Measurements from ENCODE around the gene CHSY1. TPM values are rescaled to one million over a fixed set of nuclear protein-coding genes. Genes with fewer than 3 reads are reported as not detected.

The CHSY1 gene
- 30.7 TPM for polyA plus RNA-seq (2013, experiment 1 of 2)
- 32.2 TPM for polyA plus RNA-seq (2013, experiment 2 of 2)

GRCh38 chr15:101251830-101252820, at the start of gene CHSY1:
Gene CHSY1 (minus strand): TSS chr15:101252048. CDS start chr15:101251456, 592 bp downstream.
- 2% methylated on average over 61 of the region's 108 CpGs for WGBS
- H3K27ac ChIP-seq (ENCODE audit: low read length, poor library complexity, severe bottlenecking): peak within 1 kb of the TSS; percentile 52

GRCh38 chr15:101296418-101297405, 44.9 kb upstream of the CHSY1 start:
- peaks cover 2% of the 10 kb centered on the region for H3K4me1 ChIP-seq (ENCODE audit: control insufficient read depth, insufficient read depth, low read depth, low read length)
- peaks cover 3% of the 10 kb centered on the region for H3K79me1 ChIP-seq (replicated peaks; ENCODE audit: low read length, poor library complexity, severe bottlenecking)
- H3K4ac ChIP-seq (ENCODE audit: low read depth in 1 of 2, low read length in 2 of 2): no peak overlapping the region
- H2BK15ac ChIP-seq (ENCODE audit: low read depth, poor library complexity, severe bottlenecking): no peak overlapping the region
- H2AFZ ChIP-seq (ENCODE audit: low read depth, low read length): no peak overlapping the region
- H3K23ac ChIP-seq (ENCODE audit: low read length in 2 of 2): no peak overlapping the region
- H2BK12ac ChIP-seq (ENCODE audit: low read length in 2 of 2): no peak overlapping the region
- no peaks in the 10 kb centered on the region for H3K27me3 ChIP-seq (ENCODE audit: control insufficient read depth in 1 of 2, insufficient read depth in 1 of 2, low read length in 2 of 2)
- H3K4me3 ChIP-seq (ENCODE audit: insufficient read depth in 1 of 2, low read depth in 1 of 2, low read length in 2 of 2): peak overlapping the region in 1 of 2 experiments; percentile 100
- no peak overlapping the region for H2AK5ac ChIP-seq (ENCODE audit: low read length, severe bottlenecking)
- no peak overlapping the region for H3K18ac ChIP-seq (ENCODE audit: low read depth in 1 of 2, low read length in 2 of 2)
- H3K4me2 ChIP-seq (ENCODE audit: low read length, poor library complexity, severe bottlenecking): no peak overlapping the region
- H2BK120ac ChIP-seq (ENCODE audit: low read depth, low read length): no peak overlapping the region
- no peaks in the 10 kb centered on the region for H3K9me3 ChIP-seq (ENCODE audit: control insufficient read depth, low read length)
- H3K14ac ChIP-seq (ENCODE audit: low read length in 2 of 2): no peak overlapping the region
- H3K36me3 ChIP-seq (ENCODE audit: control insufficient read depth in 1 of 2, insufficient read depth in 2 of 2, low read depth in 1 of 2, low read length in 2 of 2): peaks cover 0 to 5% of the 10 kb centered on the region in 2 experiments
- H2BK5ac ChIP-seq (ENCODE audit: low read depth, low read length, poor library complexity, severe bottlenecking): no peak overlapping the region
- peak; percentile 18 for DNase-seq
- WGBS: 92% methylated on average over 2 of the region's 9 CpGs
- no peak overlapping the region for H4K8ac ChIP-seq (ENCODE audit: low read length)
- no peak overlapping the region for H4K91ac ChIP-seq (ENCODE audit: low read length)
- H3K9ac ChIP-seq (ENCODE audit: low read length): peak overlapping the region; percentile 95
- H3K27ac ChIP-seq (ENCODE audit: low read length, poor library complexity, severe bottlenecking): no peak overlapping the region

More at GRCh38 chr15:101251830-101252820, at the start of gene CHSY1:
- Histone ChIP-seq H3K4ac (ENCODE audit: low read depth in 1 of 2, low read length in 2 of 2) (peak within 1 kb of the TSS; percentile 67 to 89), H3K23ac (ENCODE audit: low read length in 2 of 2) (peak within 1 kb of the TSS; percentile 21 to 96), H2BK15ac (ENCODE audit: low read depth, poor library complexity, severe bottlenecking) (peak within 1 kb of the TSS; percentile 99), H2AK5ac (ENCODE audit: low read length, severe bottlenecking) (no peak within 1 kb of the TSS), H3K9me3 (ENCODE audit: control insufficient read depth, low read length) (no peaks in the 10 kb centered on the region), H2AFZ (ENCODE audit: low read depth, low read length) (peak within 1 kb of the TSS; percentile 92), H2BK5ac (ENCODE audit: low read depth, low read length, poor library complexity, severe bottlenecking) (peak within 1 kb of the TSS; percentile 85), H3K14ac (ENCODE audit: low read length in 2 of 2) (peak within 1 kb of the TSS in 1 of 2 experiments; percentile 98), H3K4me2 (ENCODE audit: low read length, poor library complexity, severe bottlenecking) (peak within 1 kb of the TSS; percentile 86), H4K8ac (ENCODE audit: low read length) (peak within 1 kb of the TSS; percentile 90), H2BK12ac (ENCODE audit: low read length in 2 of 2) (peak within 1 kb of the TSS in 1 of 2 experiments; percentile 63), H3K18ac (ENCODE audit: low read depth in 1 of 2, low read length in 2 of 2) (peak within 1 kb of the TSS; percentile 97 to 98), H3K4me1 (ENCODE audit: control insufficient read depth, insufficient read depth, low read depth, low read length) (peaks cover 7% of the 10 kb centered on the region), H2BK120ac (ENCODE audit: low read depth, low read length) (peak within 1 kb of the TSS; percentile 52), H3K27me3 (ENCODE audit: control insufficient read depth in 1 of 2, insufficient read depth in 1 of 2, low read length in 2 of 2) (no peaks in the 10 kb centered on the region), H4K91ac (ENCODE audit: low read length) (peak within 1 kb of the TSS; percentile 96), H3K9ac (ENCODE audit: low read length) (peak within 1 kb of the TSS; percentile 96), H3K36me3 (ENCODE audit: control insufficient read depth in 1 of 2, insufficient read depth in 2 of 2, low read depth in 1 of 2, low read length in 2 of 2) (peaks cover 8 to 12% of the 10 kb centered on the region in 2 experiments), H3K79me1 (replicated peaks; ENCODE audit: low read length, poor library complexity, severe bottlenecking) (no peaks in the 10 kb centered on the region), H3K4me3 (ENCODE audit: insufficient read depth in 1 of 2, low read depth in 1 of 2, low read length in 2 of 2) (peak within 1 kb of the TSS; percentile 86 to 93)
- peak; percentile 96 for DNase-seq

GRCh38 chr15:101295607-101296161, 43.8 kb upstream of the CHSY1 start:
- H2BK5ac ChIP-seq (ENCODE audit: low read depth, low read length, poor library complexity, severe bottlenecking): no peak overlapping the region
- peaks cover 0 to 13% of the 10 kb centered on the region in 2 experiments for H3K36me3 ChIP-seq (ENCODE audit: control insufficient read depth in 1 of 2, insufficient read depth in 2 of 2, low read depth in 1 of 2, low read length in 2 of 2)
- H2AFZ ChIP-seq (ENCODE audit: low read depth, low read length): peak overlapping the region; percentile 54
- H3K4me1 ChIP-seq (ENCODE audit: control insufficient read depth, insufficient read depth, low read depth, low read length): peaks cover 2% of the 10 kb centered on the region
- 13% methylated on average over 10 of the region's 20 CpGs for WGBS
- H3K9ac ChIP-seq (ENCODE audit: low read length): peak overlapping the region; percentile 95
- H4K8ac ChIP-seq (ENCODE audit: low read length): peak overlapping the region; percentile 98
- H2BK12ac ChIP-seq (ENCODE audit: low read length in 2 of 2): peak overlapping the region in 1 of 2 experiments; percentile 7
- H3K4me2 ChIP-seq (ENCODE audit: low read length, poor library complexity, severe bottlenecking): peak overlapping the region; percentile 83
- peak overlapping the region; percentile 88 to 100 for H3K4me3 ChIP-seq (ENCODE audit: insufficient read depth in 1 of 2, low read depth in 1 of 2, low read length in 2 of 2)
- H3K27me3 ChIP-seq (ENCODE audit: control insufficient read depth in 1 of 2, insufficient read depth in 1 of 2, low read length in 2 of 2): no peaks in the 10 kb centered on the region
- peaks cover 3% of the 10 kb centered on the region for H3K79me1 ChIP-seq (replicated peaks; ENCODE audit: low read length, poor library complexity, severe bottlenecking)
- no peak overlapping the region for H2AK5ac ChIP-seq (ENCODE audit: low read length, severe bottlenecking)
- H3K14ac ChIP-seq (ENCODE audit: low read length in 2 of 2): no peak overlapping the region
- no peak overlapping the region for H2BK15ac ChIP-seq (ENCODE audit: low read depth, poor library complexity, severe bottlenecking)
- peak overlapping the region; percentile 5 to 87 for H3K4ac ChIP-seq (ENCODE audit: low read depth in 1 of 2, low read length in 2 of 2)
- H3K23ac ChIP-seq (ENCODE audit: low read length in 2 of 2): no peak overlapping the region
- DNase-seq: peak; percentile 50
- peak overlapping the region; percentile 81 for H3K27ac ChIP-seq (ENCODE audit: low read length, poor library complexity, severe bottlenecking)
- H3K9me3 ChIP-seq (ENCODE audit: control insufficient read depth, low read length): no peaks in the 10 kb centered on the region
- peak overlapping the region; percentile 93 for H4K91ac ChIP-seq (ENCODE audit: low read length)
- peak overlapping the region; percentile 70 to 77 for H3K18ac ChIP-seq (ENCODE audit: low read depth in 1 of 2, low read length in 2 of 2)
- H2BK120ac ChIP-seq (ENCODE audit: low read depth, low read length): peak overlapping the region; percentile 15
